ENCODE data around the gene SKOR1. TPM values are rescaled to one million over a fixed set of nuclear protein-coding genes. Genes with fewer than 3 reads are reported as not detected.

The SKOR1 gene
- total and polyA plus RNA-seq, 2 of the 13 experiments (the other 11 are each of a cell fraction or from before 2014, with no cell fraction given) = 0.09 to 0.11 TPM

- Histone ChIP-seq H4K20me1 (ENCODE audit: insufficient read depth, low read length) (no peaks in the 10 kb centered on the region), H3K27me3 (ENCODE audit: control insufficient read depth in 1 of 2, insufficient read depth in 2 of 2, low read length in 2 of 2) (no peaks in the 10 kb centered on the region), H2AFZ (ENCODE audit: low read length) (no peak overlapping the region), H3K27ac (ENCODE audit: extremely low read length, insufficient read depth, low read length) (no peak overlapping the region), H3K9ac (ENCODE audit: insufficient read depth, low read depth, low read length) (no peak overlapping the region), H3K79me2 (ENCODE audit: insufficient read depth, low read length) (no peaks in the 10 kb centered on the region), H3K4me1 (ENCODE audit: insufficient read depth, low read length) (peaks cover 9% of the 10 kb centered on the region), H3K4me3 (replicated peaks in 1 of 3; ENCODE audit: insufficient read depth in 1 of 3, low read depth in 2 of 3, low read length in 3 of 3) (no peak overlapping the region), H3K4me2 (ENCODE audit: low read depth, low read length) (no peak overlapping the region), H3K9me3 (ENCODE audit: low read length) (no peaks in the 10 kb centered on the region), H3K36me3 (replicated peaks in 1 of 2; ENCODE audit: control insufficient read depth in 1 of 2, insufficient read depth in 2 of 2, low read length in 2 of 2) (no peaks in the 10 kb centered on the region)
- ChIA-PET CTCF (ENCODE audit: low intra/inter-chr PET ratio, low total read pairs) (no interaction called here), POLR2A (no interaction called here)
- WGBS (ENCODE audit: low lambda C conversion rate) = 97% methylated on average over 7 of the region's 17 CpGs
- no peak for FAIRE-seq
- in situ Hi-C loops (cut with HindIII; ENCODE audit: extremely low pct_ligation_motif_present, low pct_unique_long_range_greater_than_20kb) = no loop called here
- DNase-seq (ENCODE audit: low spot score) = no peak
- no peak for TF ChIP-seq TMF1 (CRISPR knock-in tag; IDR thresholded peaks at IDR 0.05; ENCODE audit: low read depth)
- TF ChIP-seq SUZ12 (IDR thresholded peaks at IDR 0.05; ENCODE audit: low read depth, low read length) = no peak
- TF ChIP-seq ADNP (CRISPR knock-in tag; IDR thresholded peaks at IDR 0.05) = no peak
- no peak for TF ChIP-seq ZNF337 (CRISPR knock-in tag; IDR thresholded peaks at IDR 0.05; ENCODE audit: borderline replicate concordance, low read depth)
- no peak for TF ChIP-seq ZNF790 (CRISPR knock-in tag; IDR thresholded peaks at IDR 0.05; ENCODE audit: borderline replicate concordance)
- TF ChIP-seq FOXJ3 (CRISPR knock-in tag; IDR thresholded peaks at IDR 0.05; ENCODE audit: borderline replicate concordance) = no peak
- no peak for TF ChIP-seq NR2F2 (IDR thresholded peaks at IDR 0.05; ENCODE audit: borderline replicate concordance, low read depth)
- no peak for TF ChIP-seq SMAD9 (CRISPR knock-in tag; IDR thresholded peaks at IDR 0.05)
- no peak for TF ChIP-seq FOSL1 (CRISPR knock-in tag; IDR thresholded peaks at IDR 0.05; ENCODE audit: borderline replicate concordance)
- no peak for TF ChIP-seq NR2C2 (CRISPR knock-in tag; IDR thresholded peaks at IDR 0.05; ENCODE audit: borderline replicate concordance)
- no peak for TF ChIP-seq HBP1 (CRISPR knock-in tag; IDR thresholded peaks at IDR 0.05; ENCODE audit: low read depth)
- TF ChIP-seq ZKSCAN8 (CRISPR knock-in tag; IDR thresholded peaks at IDR 0.05; ENCODE audit: borderline replicate concordance) = no peak
- no peak for TF ChIP-seq ZNF143 (CRISPR knock-in tag; IDR thresholded peaks at IDR 0.05)
- TF ChIP-seq ZNF816 (CRISPR knock-in tag; IDR thresholded peaks at IDR 0.05; ENCODE audit: borderline replicate concordance) = no peak
- TF ChIP-seq RFX1 (IDR thresholded peaks at IDR 0.05) = no peak
- no peak for TF ChIP-seq MIER3 (CRISPR knock-in tag; IDR thresholded peaks at IDR 0.05; ENCODE audit: borderline replicate concordance)
- no peak for TF ChIP-seq ZNF501 (CRISPR knock-in tag; IDR thresholded peaks at IDR 0.05)
- no TSS peak for BruUV-seq (replicated peaks)
- no peak; the same call in 2 of the 3 replicates for ATAC-seq
- intact Hi-C loops (cut with micrococcal nuclease; ENCODE audit: unreplicated experiment) = no loop called here
Measured at GRCh38 chr15:67805008-67805665, 20.2 kb upstream of the SKOR1 start.

Measured in HepG2 (cell line).